Measurements from ENCODE around the gene TRIM46.

DNA sequence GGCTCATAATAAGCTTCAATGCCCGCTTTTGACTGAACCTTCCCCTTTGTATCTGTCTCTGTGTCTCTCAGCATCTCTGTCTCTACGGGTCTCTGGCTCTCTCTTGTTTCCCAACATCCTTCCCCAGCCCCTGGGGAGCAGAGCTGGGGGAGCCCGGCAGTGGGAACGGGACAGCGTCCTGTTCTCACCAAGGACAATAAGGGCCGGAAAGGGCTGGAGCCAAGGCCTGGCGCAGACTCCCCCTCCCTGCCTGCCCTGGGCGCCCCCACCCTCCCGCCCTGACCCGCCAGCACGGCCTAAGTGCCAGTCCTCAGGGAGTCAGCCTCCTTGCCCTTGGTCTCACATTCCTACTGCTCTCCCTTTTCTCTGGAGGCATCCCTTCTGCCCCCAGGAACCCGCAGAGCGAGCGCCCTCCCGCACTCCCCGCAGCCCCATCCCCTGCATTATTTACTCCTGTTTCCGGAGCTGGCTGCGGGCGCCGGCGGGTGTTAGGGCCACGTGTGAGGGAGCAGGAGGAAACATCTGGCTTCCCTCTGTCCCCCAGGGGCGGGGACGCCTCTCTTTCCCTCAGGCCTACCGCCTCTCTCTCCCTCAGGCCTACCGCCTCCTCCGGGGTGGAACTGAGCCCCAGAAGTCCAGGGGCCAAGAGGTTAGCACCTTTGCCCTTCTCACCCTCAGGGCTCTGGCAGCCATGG, 7.0 kb upstream of the TRIM46 start:
- TF ChIP-seq POLR2AphosphoS5 (IDR thresholded peaks at IDR 0.05; ENCODE audit: control insufficient read depth, insufficient read depth, low read depth, low read length): no peak
- TF ChIP-seq PCBP2 (IDR thresholded peaks at IDR 0.05; ENCODE audit: low read depth, low read length, poor library complexity, severe bottlenecking): no peak
- TF ChIP-seq POLR2AphosphoS2 (IDR thresholded peaks at IDR 0.05; ENCODE audit: low read length): no peak
- TF ChIP-seq, protein P1, sequence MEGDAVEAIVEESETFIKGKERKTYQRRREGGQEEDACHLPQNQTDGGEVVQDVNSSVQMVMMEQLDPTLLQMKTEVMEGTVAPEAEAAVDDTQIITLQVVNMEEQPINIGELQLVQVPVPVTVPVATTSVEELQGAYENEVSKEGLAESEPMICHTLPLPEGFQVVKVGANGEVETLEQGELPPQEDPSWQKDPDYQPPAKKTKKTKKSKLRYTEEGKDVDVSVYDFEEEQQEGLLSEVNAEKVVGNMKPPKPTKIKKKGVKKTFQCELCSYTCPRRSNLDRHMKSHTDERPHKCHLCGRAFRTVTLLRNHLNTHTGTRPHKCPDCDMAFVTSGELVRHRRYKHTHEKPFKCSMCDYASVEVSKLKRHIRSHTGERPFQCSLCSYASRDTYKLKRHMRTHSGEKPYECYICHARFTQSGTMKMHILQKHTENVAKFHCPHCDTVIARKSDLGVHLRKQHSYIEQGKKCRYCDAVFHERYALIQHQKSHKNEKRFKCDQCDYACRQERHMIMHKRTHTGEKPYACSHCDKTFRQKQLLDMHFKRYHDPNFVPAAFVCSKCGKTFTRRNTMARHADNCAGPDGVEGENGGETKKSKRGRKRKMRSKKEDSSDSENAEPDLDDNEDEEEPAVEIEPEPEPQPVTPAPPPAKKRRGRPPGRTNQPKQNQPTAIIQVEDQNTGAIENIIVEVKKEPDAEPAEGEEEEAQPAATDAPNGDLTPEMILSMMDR (IDR thresholded peaks at IDR 0.05 in 2 of 3, conservative IDR thresholded peaks at IDR 0.05 in 1 of 3; ENCODE audit: insufficient read depth in 2 of 3, low read depth in 1 of 3, low read length in 3 of 3): no peak
- TF ChIP-seq, protein P2, sequence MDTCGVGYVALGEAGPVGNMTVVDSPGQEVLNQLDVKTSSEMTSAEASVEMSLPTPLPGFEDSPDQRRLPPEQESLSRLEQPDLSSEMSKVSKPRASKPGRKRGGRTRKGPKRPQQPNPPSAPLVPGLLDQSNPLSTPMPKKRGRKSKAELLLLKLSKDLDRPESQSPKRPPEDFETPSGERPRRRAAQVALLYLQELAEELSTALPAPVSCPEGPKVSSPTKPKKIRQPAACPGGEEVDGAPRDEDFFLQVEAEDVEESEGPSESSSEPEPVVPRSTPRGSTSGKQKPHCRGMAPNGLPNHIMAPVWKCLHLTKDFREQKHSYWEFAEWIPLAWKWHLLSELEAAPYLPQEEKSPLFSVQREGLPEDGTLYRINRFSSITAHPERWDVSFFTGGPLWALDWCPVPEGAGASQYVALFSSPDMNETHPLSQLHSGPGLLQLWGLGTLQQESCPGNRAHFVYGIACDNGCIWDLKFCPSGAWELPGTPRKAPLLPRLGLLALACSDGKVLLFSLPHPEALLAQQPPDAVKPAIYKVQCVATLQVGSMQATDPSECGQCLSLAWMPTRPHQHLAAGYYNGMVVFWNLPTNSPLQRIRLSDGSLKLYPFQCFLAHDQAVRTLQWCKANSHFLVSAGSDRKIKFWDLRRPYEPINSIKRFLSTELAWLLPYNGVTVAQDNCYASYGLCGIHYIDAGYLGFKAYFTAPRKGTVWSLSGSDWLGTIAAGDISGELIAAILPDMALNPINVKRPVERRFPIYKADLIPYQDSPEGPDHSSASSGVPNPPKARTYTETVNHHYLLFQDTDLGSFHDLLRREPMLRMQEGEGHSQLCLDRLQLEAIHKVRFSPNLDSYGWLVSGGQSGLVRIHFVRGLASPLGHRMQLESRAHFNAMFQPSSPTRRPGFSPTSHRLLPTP (IDR thresholded peaks at IDR 0.05; ENCODE audit: borderline replicate concordance, extremely low read depth, insufficient read length): no peak
- TF ChIP-seq, protein P3, sequence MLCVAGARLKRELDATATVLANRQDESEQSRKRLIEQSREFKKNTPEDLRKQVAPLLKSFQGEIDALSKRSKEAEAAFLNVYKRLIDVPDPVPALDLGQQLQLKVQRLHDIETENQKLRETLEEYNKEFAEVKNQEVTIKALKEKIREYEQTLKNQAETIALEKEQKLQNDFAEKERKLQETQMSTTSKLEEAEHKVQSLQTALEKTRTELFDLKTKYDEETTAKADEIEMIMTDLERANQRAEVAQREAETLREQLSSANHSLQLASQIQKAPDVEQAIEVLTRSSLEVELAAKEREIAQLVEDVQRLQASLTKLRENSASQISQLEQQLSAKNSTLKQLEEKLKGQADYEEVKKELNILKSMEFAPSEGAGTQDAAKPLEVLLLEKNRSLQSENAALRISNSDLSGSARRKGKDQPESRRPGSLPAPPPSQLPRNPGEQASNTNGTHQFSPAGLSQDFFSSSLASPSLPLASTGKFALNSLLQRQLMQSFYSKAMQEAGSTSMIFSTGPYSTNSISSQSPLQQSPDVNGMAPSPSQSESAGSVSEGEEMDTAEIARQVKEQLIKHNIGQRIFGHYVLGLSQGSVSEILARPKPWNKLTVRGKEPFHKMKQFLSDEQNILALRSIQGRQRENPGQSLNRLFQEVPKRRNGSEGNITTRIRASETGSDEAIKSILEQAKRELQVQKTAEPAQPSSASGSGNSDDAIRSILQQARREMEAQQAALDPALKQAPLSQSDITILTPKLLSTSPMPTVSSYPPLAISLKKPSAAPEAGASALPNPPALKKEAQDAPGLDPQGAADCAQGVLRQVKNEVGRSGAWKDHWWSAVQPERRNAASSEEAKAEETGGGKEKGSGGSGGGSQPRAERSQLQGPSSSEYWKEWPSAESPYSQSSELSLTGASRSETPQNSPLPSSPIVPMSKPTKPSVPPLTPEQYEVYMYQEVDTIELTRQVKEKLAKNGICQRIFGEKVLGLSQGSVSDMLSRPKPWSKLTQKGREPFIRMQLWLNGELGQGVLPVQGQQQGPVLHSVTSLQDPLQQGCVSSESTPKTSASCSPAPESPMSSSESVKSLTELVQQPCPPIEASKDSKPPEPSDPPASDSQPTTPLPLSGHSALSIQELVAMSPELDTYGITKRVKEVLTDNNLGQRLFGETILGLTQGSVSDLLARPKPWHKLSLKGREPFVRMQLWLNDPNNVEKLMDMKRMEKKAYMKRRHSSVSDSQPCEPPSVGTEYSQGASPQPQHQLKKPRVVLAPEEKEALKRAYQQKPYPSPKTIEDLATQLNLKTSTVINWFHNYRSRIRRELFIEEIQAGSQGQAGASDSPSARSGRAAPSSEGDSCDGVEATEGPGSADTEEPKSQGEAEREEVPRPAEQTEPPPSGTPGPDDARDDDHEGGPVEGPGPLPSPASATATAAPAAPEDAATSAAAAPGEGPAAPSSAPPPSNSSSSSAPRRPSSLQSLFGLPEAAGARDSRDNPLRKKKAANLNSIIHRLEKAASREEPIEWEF (CRISPR knock-in tag; IDR thresholded peaks at IDR 0.05): no peak
- TF ChIP-seq, protein P4, sequence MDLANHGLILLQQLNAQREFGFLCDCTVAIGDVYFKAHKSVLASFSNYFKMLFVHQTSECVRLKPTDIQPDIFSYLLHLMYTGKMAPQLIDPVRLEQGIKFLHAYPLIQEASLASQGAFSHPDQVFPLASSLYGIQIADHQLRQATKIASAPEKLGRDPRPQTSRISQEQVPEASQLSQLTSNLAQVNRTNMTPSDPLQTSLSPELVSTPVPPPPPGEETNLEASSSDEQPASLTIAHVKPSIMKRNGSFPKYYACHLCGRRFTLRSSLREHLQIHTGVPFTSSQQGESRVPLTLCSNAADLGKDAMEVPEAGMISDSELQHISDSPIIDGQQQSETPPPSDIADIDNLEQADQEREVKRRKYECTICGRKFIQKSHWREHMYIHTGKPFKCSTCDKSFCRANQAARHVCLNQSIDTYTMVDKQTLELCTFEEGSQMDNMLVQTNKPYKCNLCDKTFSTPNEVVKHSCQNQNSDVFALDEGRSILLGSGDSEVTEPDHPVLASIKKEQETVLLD (IDR thresholded peaks at IDR 0.05): no peak
- no peak for TF ChIP-seq RCOR1 (IDR thresholded peaks at IDR 0.05; ENCODE audit: borderline replicate concordance in 1 of 2, low read depth in 2 of 2, low read length in 2 of 2)
- TF ChIP-seq SP2 (IDR thresholded peaks at IDR 0.05; ENCODE audit: extremely low read depth, low read depth, low read length, poor library complexity, severe bottlenecking): no peak
- TF ChIP-seq CEBPB (tag; IDR thresholded peaks at IDR 0.05): no peak
